Ishikawa (cell line): ENCODE results near the gene ATP5PF.

Source experiments
- CEBPB ChIP-seq: IDR thresholded peaks from 2 replicates; pipeline ENCODE4 v1.6.1; 2012
- CREB1 ChIP-seq: IDR thresholded peaks from 2 replicates; pipeline ENCODE4 v1.6.1; 2012; ENCODE audit warnings: low read depth
- EGR1 ChIP-seq: IDR thresholded peaks from 2 replicates; pipeline ENCODE4 v1.6.1; 2012
- EP300 ChIP-seq: IDR thresholded peaks from 2 replicates; pipeline ENCODE4 v1.6.1; 2012; ENCODE audit warnings: borderline replicate concordance
- FOXM1 ChIP-seq: IDR thresholded peaks from 2 replicates; pipeline ENCODE4 v1.6.1; 2012; ENCODE audit warnings: low read depth, borderline replicate concordance
- NFIC ChIP-seq: IDR thresholded peaks from 2 replicates; pipeline ENCODE4 v1.6.1; 2012
- RAD21 ChIP-seq: IDR thresholded peaks from 2 replicates; pipeline ENCODE4 v1.6.1; 2012; ENCODE audit warnings: low read depth
- TAF1 ChIP-seq: IDR thresholded peaks from 2 replicates; pipeline ENCODE4 v1.6.1; 2012; ENCODE audit warnings: low read depth, mild to moderate bottlenecking
- TCF12 ChIP-seq: IDR thresholded peaks from 2 replicates; pipeline ENCODE4 v1.6.1; 2012; ENCODE audit warnings: low read depth
- TEAD4 ChIP-seq: IDR thresholded peaks from 2 replicates; pipeline ENCODE4 v1.6.1; 2012
- YY1 ChIP-seq: IDR thresholded peaks from 2 replicates; pipeline ENCODE4 v1.6.1; 2012; ENCODE audit warnings: low read depth
- ZBTB7A ChIP-seq: IDR thresholded peaks from 2 replicates; pipeline ENCODE4 v1.6.1; 2012; ENCODE audit warnings: low read depth
- TF ChIP-seq, protein P1 (sequence below): IDR thresholded peaks from 2 replicates; pipeline ENCODE4 v1.6.1; 2012
- TF ChIP-seq, protein P2 (sequence below): IDR thresholded peaks from 2 replicates; pipeline ENCODE4 v1.6.1; 2012; ENCODE audit warnings: low read depth, mild to moderate bottlenecking
- TF ChIP-seq, protein P3 (sequence below): IDR thresholded peaks from 2 replicates; pipeline ENCODE4 v1.6.1; 2012

ATP5PF gene

DNA sequence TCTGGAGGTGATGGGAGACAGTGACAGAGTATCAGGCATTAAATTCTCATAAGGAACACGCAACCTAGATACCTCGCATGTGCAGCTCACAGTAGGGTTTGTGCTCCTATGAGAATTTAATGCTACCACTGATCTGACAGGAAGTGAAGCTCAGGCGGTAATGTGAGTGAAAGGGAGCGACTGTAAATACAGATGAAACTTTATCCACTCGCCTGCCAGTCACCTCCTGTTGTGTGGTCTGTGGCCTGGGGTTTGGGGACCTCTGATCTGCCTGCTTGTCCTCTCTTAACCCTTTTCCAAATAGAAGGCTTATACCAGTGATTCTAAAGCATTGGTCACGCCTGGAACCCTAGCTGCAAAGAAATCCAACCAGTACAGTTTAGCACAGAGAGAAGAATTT, 15.4 kb upstream of the ATP5PF start:
- no peak for TF ChIP-seq ZBTB7A
- TF ChIP-seq EP300, result no peak
- no peak for TF ChIP-seq NFIC
- no peak for TF ChIP-seq TCF12
- TF ChIP-seq, protein P1, sequence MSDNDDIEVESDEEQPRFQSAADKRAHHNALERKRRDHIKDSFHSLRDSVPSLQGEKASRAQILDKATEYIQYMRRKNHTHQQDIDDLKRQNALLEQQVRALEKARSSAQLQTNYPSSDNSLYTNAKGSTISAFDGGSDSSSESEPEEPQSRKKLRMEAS, result no peak
- TF ChIP-seq YY1, result no peak

DNA sequence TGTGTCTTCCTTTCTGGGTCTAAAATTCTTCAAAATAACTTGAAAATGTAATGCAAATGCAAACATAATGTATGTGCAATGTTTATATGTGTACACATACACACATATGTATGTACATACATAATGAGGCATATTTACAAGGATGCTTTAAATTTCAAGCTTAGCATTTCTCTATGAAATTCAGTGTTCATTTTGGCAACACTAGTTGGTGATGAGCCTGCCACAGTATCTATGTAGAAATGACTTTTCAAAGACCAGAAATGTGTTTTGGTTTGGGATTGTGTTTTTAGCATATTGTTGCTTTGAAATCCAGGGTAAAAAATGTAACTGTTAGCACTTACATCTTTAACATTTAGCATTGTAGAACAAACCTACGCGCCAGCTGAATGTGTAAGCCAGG, 10.2 kb upstream of the ATP5PF start:
- no peak for TF ChIP-seq TAF1
- no peak for TF ChIP-seq CREB1
- TF ChIP-seq ZBTB7A, result no peak
- TF ChIP-seq YY1, result no peak
- TF ChIP-seq, protein P2, sequence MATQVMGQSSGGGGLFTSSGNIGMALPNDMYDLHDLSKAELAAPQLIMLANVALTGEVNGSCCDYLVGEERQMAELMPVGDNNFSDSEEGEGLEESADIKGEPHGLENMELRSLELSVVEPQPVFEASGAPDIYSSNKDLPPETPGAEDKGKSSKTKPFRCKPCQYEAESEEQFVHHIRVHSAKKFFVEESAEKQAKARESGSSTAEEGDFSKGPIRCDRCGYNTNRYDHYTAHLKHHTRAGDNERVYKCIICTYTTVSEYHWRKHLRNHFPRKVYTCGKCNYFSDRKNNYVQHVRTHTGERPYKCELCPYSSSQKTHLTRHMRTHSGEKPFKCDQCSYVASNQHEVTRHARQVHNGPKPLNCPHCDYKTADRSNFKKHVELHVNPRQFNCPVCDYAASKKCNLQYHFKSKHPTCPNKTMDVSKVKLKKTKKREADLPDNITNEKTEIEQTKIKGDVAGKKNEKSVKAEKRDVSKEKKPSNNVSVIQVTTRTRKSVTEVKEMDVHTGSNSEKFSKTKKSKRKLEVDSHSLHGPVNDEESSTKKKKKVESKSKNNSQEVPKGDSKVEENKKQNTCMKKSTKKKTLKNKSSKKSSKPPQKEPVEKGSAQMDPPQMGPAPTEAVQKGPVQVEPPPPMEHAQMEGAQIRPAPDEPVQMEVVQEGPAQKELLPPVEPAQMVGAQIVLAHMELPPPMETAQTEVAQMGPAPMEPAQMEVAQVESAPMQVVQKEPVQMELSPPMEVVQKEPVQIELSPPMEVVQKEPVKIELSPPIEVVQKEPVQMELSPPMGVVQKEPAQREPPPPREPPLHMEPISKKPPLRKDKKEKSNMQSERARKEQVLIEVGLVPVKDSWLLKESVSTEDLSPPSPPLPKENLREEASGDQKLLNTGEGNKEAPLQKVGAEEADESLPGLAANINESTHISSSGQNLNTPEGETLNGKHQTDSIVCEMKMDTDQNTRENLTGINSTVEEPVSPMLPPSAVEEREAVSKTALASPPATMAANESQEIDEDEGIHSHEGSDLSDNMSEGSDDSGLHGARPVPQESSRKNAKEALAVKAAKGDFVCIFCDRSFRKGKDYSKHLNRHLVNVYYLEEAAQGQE, result no peak
- TF ChIP-seq RAD21, result no peak
- no peak for TF ChIP-seq NFIC
- no peak for TF ChIP-seq TEAD4
- TF ChIP-seq, protein P1, result no peak
- no peak for TF ChIP-seq FOXM1
- no peak for TF ChIP-seq EGR1
- TF ChIP-seq TCF12, result no peak
- TF ChIP-seq, protein P3, sequence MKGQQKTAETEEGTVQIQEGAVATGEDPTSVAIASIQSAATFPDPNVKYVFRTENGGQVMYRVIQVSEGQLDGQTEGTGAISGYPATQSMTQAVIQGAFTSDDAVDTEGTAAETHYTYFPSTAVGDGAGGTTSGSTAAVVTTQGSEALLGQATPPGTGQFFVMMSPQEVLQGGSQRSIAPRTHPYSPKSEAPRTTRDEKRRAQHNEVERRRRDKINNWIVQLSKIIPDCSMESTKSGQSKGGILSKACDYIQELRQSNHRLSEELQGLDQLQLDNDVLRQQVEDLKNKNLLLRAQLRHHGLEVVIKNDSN, result no peak
- no peak for TF ChIP-seq EP300
- TF ChIP-seq CEBPB, result no peak

DNA sequence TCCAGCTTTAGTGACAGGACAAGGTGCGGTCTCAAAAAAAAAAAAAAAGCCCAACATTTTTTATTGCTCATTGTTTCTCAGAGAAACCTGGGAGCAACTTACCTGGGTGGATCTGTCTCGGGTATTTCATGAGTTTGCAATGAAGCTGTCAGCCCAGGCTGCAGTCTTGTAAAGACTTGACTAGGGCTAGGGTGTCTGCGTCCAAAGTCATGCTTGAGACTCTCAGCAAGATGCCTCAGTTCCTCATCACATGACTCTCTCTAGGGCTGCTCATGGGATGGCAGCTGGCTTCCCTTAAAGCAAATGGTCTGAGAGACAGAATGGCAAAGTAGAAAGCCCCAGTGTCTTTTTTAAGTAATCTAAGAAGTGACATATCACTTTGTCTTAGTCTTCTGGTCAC, 8.2 kb upstream of the ATP5PF start:
- TF ChIP-seq CREB1, result no peak
- TF ChIP-seq EP300, result no peak
- TF ChIP-seq YY1, result no peak
- TF ChIP-seq, protein P1, result no peak
- no peak for TF ChIP-seq ZBTB7A
- no peak for TF ChIP-seq TCF12
- TF ChIP-seq, protein P2, result no peak
- TF ChIP-seq FOXM1, result no peak
- TF ChIP-seq TAF1, result no peak
- TF ChIP-seq EGR1, result no peak
- TF ChIP-seq TEAD4, result no peak
- no peak for TF ChIP-seq NFIC
- TF ChIP-seq, protein P3, result no peak
- TF ChIP-seq CEBPB, result no peak
- TF ChIP-seq RAD21, result no peak

DNA sequence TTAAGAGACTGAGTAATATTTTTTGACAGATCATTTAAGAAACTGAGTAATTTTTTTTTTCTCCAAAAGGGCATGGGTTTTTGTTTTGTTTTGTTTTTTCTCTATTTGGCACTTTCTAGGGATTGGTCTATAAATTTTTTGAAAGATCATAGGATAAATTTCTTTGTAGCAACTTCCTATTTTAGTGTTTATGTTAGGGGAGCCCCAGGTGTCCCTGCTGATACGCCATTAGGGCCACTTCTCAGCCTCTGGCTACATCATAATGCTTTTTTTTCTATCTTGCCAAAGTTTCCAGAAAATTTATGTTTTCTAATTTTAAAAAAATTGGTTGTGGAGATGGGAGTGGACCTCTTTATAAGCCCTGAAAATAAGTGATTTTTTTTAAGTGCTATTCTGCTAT, 2.7 kb upstream of the ATP5PF start:
- no peak for TF ChIP-seq FOXM1
- TF ChIP-seq NFIC, result no peak
- no peak for TF ChIP-seq RAD21
- no peak for TF ChIP-seq ZBTB7A
- TF ChIP-seq CREB1, result no peak
- TF ChIP-seq, protein P3, result no peak
- no peak for TF ChIP-seq TCF12
- no peak for TF ChIP-seq YY1
- no peak for TF ChIP-seq EGR1
- TF ChIP-seq EP300, result no peak
- TF ChIP-seq, protein P2, result no peak
